Omental fat pad (tissue), 4 donors: ENCODE measurements around the gene OGN. TPM values are rescaled to one million over a fixed set of nuclear protein-coding genes. Genes with fewer than 3 reads are reported as not detected.
A peak's percentile ranks its signal among the peaks of the same experiment; 100 is the strongest.
"Not testable (repeated sequence)": the region's sequence is repeated elsewhere in the genome, so short reads cannot be mapped to it uniquely, and the experiment has no call there.

ENCODE experiments used
- ATAC-seq: fragments of 150-250 bp; one replicate; pipeline ENCODE4 v1.9.1; 2016; ENCODE audit warnings: mild to moderate bottlenecking, moderate library complexity; ENCODE audit not compliant: low FRiP score
- DNase-seq: peaks from one replicate; pipeline ENCODE4 v3.0.0-alpha.2; 2019; ENCODE audit warnings: low spot score
- CTCF ChIP-seq, 3 donors: fragments of 450-650 bp; IDR thresholded peaks; one replicate each; pipeline ENCODE4 v1.5.1; 2016 to 2017; ENCODE audit warnings: antibody characterized with exemption in 3 of 3, mild to moderate bottlenecking in 3 of 3, moderate library complexity in 2 of 3
- total RNA-seq, 4 donors: library from RNA; depleted of rRNA; stranded (reverse); fragments of >200 nt; gene quantifications; one replicate each; pipeline ENCODE4 v1.1.0, GENCODE V29; 2016

The OGN gene
- total RNA-seq, 4 donors from 2014 or later, result 24.6 to 412 (median 114) TPM

- ATAC-seq (no peak), DNase-seq (no peak)
- TF ChIP-seq CTCF (IDR thresholded peaks at IDR 0.05), result no peak
Measured at GRCh38 chr9:92423612-92424011, 19.2 kb upstream of the OGN start.

- ATAC-seq, result no peak
- TF ChIP-seq CTCF (IDR thresholded peaks at IDR 0.05), result no peak
- no peak for DNase-seq
Measured at GRCh38 chr9:92422611-92423338, 18.4 kb upstream of the OGN start.

GRCh38 chr9:92414566-92414965, 10.2 kb upstream of the OGN start:
- ATAC-seq, result no peak
- TF ChIP-seq CTCF (IDR thresholded peaks at IDR 0.05), result no peak
- no peak for DNase-seq

GRCh38 chr9:92411157-92411556, 6.8 kb upstream of the OGN start:
- ATAC-seq, DNase-seq: not testable (repeated sequence)

GRCh38 chr9:92408747-92409478, 4.5 kb upstream of the OGN start:
- ATAC-seq, result no peak

GRCh38 chr9:92407818-92408217, 3.4 kb upstream of the OGN start:
- DNase-seq (no peak), ATAC-seq (no peak)
- TF ChIP-seq CTCF (IDR thresholded peaks at IDR 0.05), result no peak

More at GRCh38 chr9:92408747-92409478, 4.5 kb upstream of the OGN start:
- no peak for DNase-seq
- TF ChIP-seq CTCF (IDR thresholded peaks at IDR 0.05), result no peak

- ATAC-seq (peak; percentile 48), DNase-seq (no peak)
- TF ChIP-seq CTCF (IDR thresholded peaks at IDR 0.05), result no peak
Measured at GRCh38 chr9:92406477-92406876, 2.1 kb upstream of the OGN start.
